HepG2 (cell line): ENCODE results near the gene RAB29. TPM values are rescaled to one million over a fixed set of nuclear protein-coding genes. Genes with fewer than 3 reads are reported as not detected.

Experiments used
- ARNTL ChIP-seq: sonication (generic); formaldehyde crosslinking; IDR thresholded peaks from 2 replicates; pipeline ENCODE4 v1.4.0; 2020; ENCODE audit warnings: mild to moderate bottlenecking, missing genetic modification reagents
- KLF6 ChIP-seq: IDR thresholded peaks from 2 replicates; pipeline ENCODE4 v1.8.0; 2016; ENCODE audit warnings: missing biosample characterization, missing genetic modification reagents
- PBX2 ChIP-seq: IDR thresholded peaks from 2 replicates; pipeline ENCODE4 v1.6.1; 2016; ENCODE audit warnings: control low read depth
- PHF8 ChIP-seq: sonication (generic); formaldehyde crosslinking; IDR thresholded peaks from 2 replicates; pipeline ENCODE4 v1.5.0; 2020; ENCODE audit warnings: missing genetic modification reagents
- SP5 ChIP-seq: IDR thresholded peaks from 2 replicates; pipeline ENCODE4 v1.6.1; 2016; ENCODE audit warnings: low read depth, borderline replicate concordance
- TMF1 ChIP-seq: sonication (generic); formaldehyde crosslinking; IDR thresholded peaks from 2 replicates; pipeline ENCODE4 v1.8.1; 2022; ENCODE audit warnings: low read depth, missing genetic modification reagents
- XRCC5 ChIP-seq: fragments of 200-400 bp; formaldehyde crosslinking; optimal IDR thresholded peaks from 2 replicates; pipeline ENCODE3; 2017; ENCODE audit warnings: mild to moderate bottlenecking, low read length
- ZFY ChIP-seq: sonication (generic); formaldehyde crosslinking; IDR thresholded peaks from 2 replicates; pipeline ENCODE4 v1.4.0; 2020; ENCODE audit warnings: missing genetic modification reagents
- ZFYVE20 ChIP-seq: sonication (generic); formaldehyde crosslinking; IDR thresholded peaks from 2 replicates; pipeline ENCODE4 v1.8.0; 2023; ENCODE audit warnings: low read depth, mild to moderate bottlenecking, moderate library complexity, missing genetic modification reagents, borderline replicate concordance
- ZMYM4 ChIP-seq: sonication (generic); formaldehyde crosslinking; IDR thresholded peaks from 2 replicates; pipeline ENCODE4 v1.8.1; 2023; ENCODE audit warnings: mild to moderate bottlenecking, missing genetic modification reagents
- ZNF263 ChIP-seq: sonication (generic); formaldehyde crosslinking; IDR thresholded peaks from 2 replicates; pipeline ENCODE4 v1.4.0; 2020; ENCODE audit warnings: missing genetic modification reagents
- ZNF329 ChIP-seq: sonication (generic); formaldehyde crosslinking; IDR thresholded peaks from 2 replicates; pipeline ENCODE4 v1.9.0; 2021; ENCODE audit warnings: low read depth, mild to moderate bottlenecking, missing genetic modification reagents
- ZNF563 ChIP-seq: sonication (generic); formaldehyde crosslinking; IDR thresholded peaks from 2 replicates; pipeline ENCODE4 v1.8.0; 2022; ENCODE audit warnings: mild to moderate bottlenecking, moderate library complexity, missing genetic modification reagents
- ZNF740 ChIP-seq: sonication (generic); formaldehyde crosslinking; IDR thresholded peaks from 2 replicates; pipeline ENCODE4 v1.4.0; 2020; ENCODE audit warnings: missing genetic modification reagents
- polyA plus RNA-seq, 8 experiments: library from polyadenylated mRNA; depleted of rRNA in 3 of 8; stranded (reverse) in 7 of 8; unstranded in 1 of 8; fragments of >200 nt; fragmentation: Illumina TruSeq in 4 of 8; extraction: Trizol in 4 of 8; gene quantifications; 2 replicates each; pipeline versions ENCODE4 v1.2.1 to v1.2.3, GENCODE V29; 2011 to 2016; ENCODE audit warnings: low read depth in 4 of 8, missing spikeins in 1 of 8, mixed read lengths in 1 of 8; ENCODE audit not compliant: insufficient read depth in 1 of 8
- total RNA-seq, 5 experiments: library from RNA; depleted of rRNA; stranded (reverse); fragments of >200 nt; fragmentation: Illumina TruSeq; extraction: Trizol; gene quantifications; 2 replicates each; pipeline ENCODE4 v1.2.3, GENCODE V29; 2016; ENCODE audit warnings: low read depth in 1 of 5
- TF ChIP-seq, protein P1 (sequence below), 2 experiments: sonication (generic) in 1 of 2; formaldehyde crosslinking in 1 of 2; IDR thresholded peaks; 2 replicates each; pipeline versions ENCODE4 v1.5.1 to v1.6.1; 2011 to 2020; ENCODE audit warnings: borderline replicate concordance in 1 of 2, low read depth in 1 of 2, low read length in 1 of 2, mild to moderate bottlenecking in 1 of 2, missing genetic modification reagents in 1 of 2, moderate library complexity in 1 of 2
- TF ChIP-seq, protein P2 (sequence below): IDR thresholded peaks from 2 replicates; pipeline ENCODE4 v1.4.0; 2020; ENCODE audit warnings: mild to moderate bottlenecking, missing genetic modification reagents
- TF ChIP-seq, protein P3 (sequence below): sonication (generic); formaldehyde crosslinking; IDR thresholded peaks from 2 replicates; pipeline ENCODE4 v1.4.0; 2020; ENCODE audit warnings: missing genetic modification reagents

RAB29 gene
- total and polyA plus RNA-seq, 2 of the 13 experiments (the other 11 are each of a cell fraction or from before 2014, with no cell fraction given), result 8.7 to 10.1 TPM

DNA sequence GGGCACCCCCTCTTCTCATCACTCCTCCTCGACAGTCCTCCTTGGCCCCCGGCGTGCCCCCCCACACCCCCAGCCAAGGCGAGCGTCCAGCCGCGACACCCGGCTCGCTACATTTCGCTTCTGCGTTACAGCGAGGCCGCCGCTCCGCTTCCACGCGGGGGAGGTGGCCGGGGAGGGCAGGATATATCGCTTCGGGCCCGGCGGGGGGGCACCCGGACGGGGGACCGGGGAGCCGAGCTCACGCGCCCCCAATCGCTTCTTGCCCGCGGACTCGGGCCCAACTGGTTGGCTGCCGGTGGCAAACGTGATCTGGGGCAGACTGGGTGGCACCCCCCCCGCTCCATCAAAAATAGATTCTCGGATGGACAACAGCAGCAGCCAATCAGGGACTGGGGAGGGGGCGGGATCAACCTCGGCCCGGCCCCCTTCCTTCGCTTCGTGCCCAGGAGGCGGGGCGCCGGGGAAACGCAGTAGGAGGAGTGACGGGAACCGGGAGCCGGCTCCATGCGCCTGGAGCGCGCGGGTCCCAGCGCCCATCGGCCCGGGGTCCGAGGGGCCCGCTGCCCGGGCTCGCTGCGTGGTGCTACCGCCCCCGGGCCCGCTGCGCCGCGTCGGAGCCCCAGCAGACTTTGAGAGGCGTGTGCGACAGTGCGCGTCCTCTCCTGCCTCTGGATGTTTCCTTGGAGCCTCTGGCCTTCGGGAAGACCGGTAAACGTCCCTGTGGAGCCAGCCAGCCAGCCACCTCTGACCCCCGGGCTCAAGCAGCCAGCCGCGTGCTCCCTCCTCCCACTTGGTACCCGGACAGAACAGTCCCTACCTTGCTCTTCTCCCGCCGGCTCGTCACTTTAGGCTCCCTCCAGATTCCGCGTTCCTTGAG lies 37.8 kb upstream of the RAB29 start, which contains the start of gene SLC41A1 (continued):
- TF ChIP-seq, protein P1, sequence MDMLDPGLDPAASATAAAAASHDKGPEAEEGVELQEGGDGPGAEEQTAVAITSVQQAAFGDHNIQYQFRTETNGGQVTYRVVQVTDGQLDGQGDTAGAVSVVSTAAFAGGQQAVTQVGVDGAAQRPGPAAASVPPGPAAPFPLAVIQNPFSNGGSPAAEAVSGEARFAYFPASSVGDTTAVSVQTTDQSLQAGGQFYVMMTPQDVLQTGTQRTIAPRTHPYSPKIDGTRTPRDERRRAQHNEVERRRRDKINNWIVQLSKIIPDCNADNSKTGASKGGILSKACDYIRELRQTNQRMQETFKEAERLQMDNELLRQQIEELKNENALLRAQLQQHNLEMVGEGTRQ (IDR thresholded peaks at IDR 0.05; ENCODE audit: low read depth, low read length), result no peak
- TF ChIP-seq, protein P1 (CRISPR knock-in tag; IDR thresholded peaks at IDR 0.05; ENCODE audit: borderline replicate concordance), result peak; percentile 27; the same call in 1 of the 2 replicates
- TF ChIP-seq, protein P2, sequence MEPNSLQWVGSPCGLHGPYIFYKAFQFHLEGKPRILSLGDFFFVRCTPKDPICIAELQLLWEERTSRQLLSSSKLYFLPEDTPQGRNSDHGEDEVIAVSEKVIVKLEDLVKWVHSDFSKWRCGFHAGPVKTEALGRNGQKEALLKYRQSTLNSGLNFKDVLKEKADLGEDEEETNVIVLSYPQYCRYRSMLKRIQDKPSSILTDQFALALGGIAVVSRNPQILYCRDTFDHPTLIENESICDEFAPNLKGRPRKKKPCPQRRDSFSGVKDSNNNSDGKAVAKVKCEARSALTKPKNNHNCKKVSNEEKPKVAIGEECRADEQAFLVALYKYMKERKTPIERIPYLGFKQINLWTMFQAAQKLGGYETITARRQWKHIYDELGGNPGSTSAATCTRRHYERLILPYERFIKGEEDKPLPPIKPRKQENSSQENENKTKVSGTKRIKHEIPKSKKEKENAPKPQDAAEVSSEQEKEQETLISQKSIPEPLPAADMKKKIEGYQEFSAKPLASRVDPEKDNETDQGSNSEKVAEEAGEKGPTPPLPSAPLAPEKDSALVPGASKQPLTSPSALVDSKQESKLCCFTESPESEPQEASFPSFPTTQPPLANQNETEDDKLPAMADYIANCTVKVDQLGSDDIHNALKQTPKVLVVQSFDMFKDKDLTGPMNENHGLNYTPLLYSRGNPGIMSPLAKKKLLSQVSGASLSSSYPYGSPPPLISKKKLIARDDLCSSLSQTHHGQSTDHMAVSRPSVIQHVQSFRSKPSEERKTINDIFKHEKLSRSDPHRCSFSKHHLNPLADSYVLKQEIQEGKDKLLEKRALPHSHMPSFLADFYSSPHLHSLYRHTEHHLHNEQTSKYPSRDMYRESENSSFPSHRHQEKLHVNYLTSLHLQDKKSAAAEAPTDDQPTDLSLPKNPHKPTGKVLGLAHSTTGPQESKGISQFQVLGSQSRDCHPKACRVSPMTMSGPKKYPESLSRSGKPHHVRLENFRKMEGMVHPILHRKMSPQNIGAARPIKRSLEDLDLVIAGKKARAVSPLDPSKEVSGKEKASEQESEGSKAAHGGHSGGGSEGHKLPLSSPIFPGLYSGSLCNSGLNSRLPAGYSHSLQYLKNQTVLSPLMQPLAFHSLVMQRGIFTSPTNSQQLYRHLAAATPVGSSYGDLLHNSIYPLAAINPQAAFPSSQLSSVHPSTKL, result peak; percentile 14; the same call in 1 of the 2 replicates
- TF ChIP-seq KLF6, result no peak
- TF ChIP-seq ZNF563 (CRISPR knock-in tag), result 0 out of 2 replicates have a peak, but pooled peaks have one; percentile 36
- peak; percentile 89 for TF ChIP-seq ZNF740
- TF ChIP-seq XRCC5, result peak; percentile 41
- TF ChIP-seq ARNTL (CRISPR knock-in tag), result 0 out of 2 replicates have a peak, but pooled peaks have one; percentile 43
- TF ChIP-seq ZFY (CRISPR knock-in tag), result peak; percentile 50; the same call in 1 of the 2 replicates
- 0 out of 2 replicates have a peak, but pooled peaks have one; percentile 45 for TF ChIP-seq ZNF329
- peak; percentile 48; the same call in 1 of the 2 replicates for TF ChIP-seq PHF8
- TF ChIP-seq SP5 (CRISPR knock-in tag), result peak; percentile 28; the same call in 1 of the 2 replicates
- peak; percentile 89 for TF ChIP-seq PBX2 (CRISPR knock-in tag)
- no peak for TF ChIP-seq TMF1
- TF ChIP-seq ZNF263 (CRISPR knock-in tag), result 0 out of 2 replicates have a peak, but pooled peaks have one; percentile 33
- no peak for TF ChIP-seq ZFYVE20
- TF ChIP-seq, protein P3, sequence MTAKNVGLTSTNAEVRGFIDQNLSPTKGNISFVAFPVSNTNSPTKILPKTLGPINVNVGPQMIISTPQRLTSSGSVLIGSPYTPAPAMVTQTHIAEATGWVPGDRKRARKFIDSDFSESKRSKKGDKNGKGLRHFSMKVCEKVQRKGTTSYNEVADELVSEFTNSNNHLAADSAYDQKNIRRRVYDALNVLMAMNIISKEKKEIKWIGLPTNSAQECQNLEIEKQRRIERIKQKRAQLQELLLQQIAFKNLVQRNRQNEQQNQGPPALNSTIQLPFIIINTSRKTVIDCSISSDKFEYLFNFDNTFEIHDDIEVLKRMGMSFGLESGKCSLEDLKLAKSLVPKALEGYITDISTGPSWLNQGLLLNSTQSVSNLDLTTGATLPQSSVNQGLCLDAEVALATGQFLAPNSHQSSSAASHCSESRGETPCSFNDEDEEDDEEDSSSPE (CRISPR knock-in tag), result peak; percentile 46; the same call in 1 of the 2 replicates
- TF ChIP-seq ZMYM4, result 0 out of 2 replicates have a peak, but pooled peaks have one; percentile 49
